ENCODE measurements around the gene SLC9A1.

Gene SLC9A1

GRCh38 chr1:27114546-27114945, 40.4 kb downstream of the SLC9A1 start:
- no peak for ATAC-seq

GRCh38 chr1:27113861-27114260, 41.1 kb downstream of the SLC9A1 start:
- no peak for ATAC-seq
- TF ChIP-seq TCF4 (CRISPR knock-in tag; IDR thresholded peaks at IDR 0.05; ENCODE audit: borderline replicate concordance) (no peak), ZFP30 (CRISPR knock-in tag; IDR thresholded peaks at IDR 0.05) (no peak), RARB (CRISPR knock-in tag; IDR thresholded peaks at IDR 0.05) (no peak), PPARA (CRISPR knock-in tag; IDR thresholded peaks at IDR 0.05; ENCODE audit: borderline replicate concordance) (no peak), CSDC2 (CRISPR knock-in tag; IDR thresholded peaks at IDR 0.05) (no peak), ARNTL (CRISPR knock-in tag; IDR thresholded peaks at IDR 0.05; ENCODE audit: borderline replicate concordance, low read depth) (no peak), ZNF8 (CRISPR knock-in tag; IDR thresholded peaks at IDR 0.05) (no peak), TSHZ2 (CRISPR knock-in tag; IDR thresholded peaks at IDR 0.05) (no peak), ZC3H10 (CRISPR knock-in tag; IDR thresholded peaks at IDR 0.05) (no peak), ZNF565 (CRISPR knock-in tag; conservative IDR thresholded peaks at IDR 0.05; ENCODE audit: low read depth) (no peak), ESRRG (CRISPR knock-in tag; IDR thresholded peaks at IDR 0.05) (no peak)

More at GRCh38 chr1:27114546-27114945, 40.4 kb downstream of the SLC9A1 start:
- TF ChIP-seq ZNF8 (CRISPR knock-in tag; IDR thresholded peaks at IDR 0.05) (no peak), POU6F1 (CRISPR knock-in tag; IDR thresholded peaks at IDR 0.05; ENCODE audit: borderline replicate concordance, low read depth) (no peak), BACH2 (CRISPR knock-in tag; IDR thresholded peaks at IDR 0.05; ENCODE audit: borderline replicate concordance) (no peak), CSRNP3 (CRISPR knock-in tag; IDR thresholded peaks at IDR 0.05) (no peak), GLIS3 (CRISPR knock-in tag; IDR thresholded peaks at IDR 0.05) (no peak), ISL1 (CRISPR knock-in tag; IDR thresholded peaks at IDR 0.05) (no peak), ESRRG (CRISPR knock-in tag; IDR thresholded peaks at IDR 0.05) (no peak), TOX (CRISPR knock-in tag; IDR thresholded peaks at IDR 0.05; ENCODE audit: borderline replicate concordance) (no peak)

GRCh38 chr1:27111626-27112573, 43.0 kb downstream of the SLC9A1 start:
- ATAC-seq = peak; percentile 99
- TF ChIP-seq TSHZ2 (CRISPR knock-in tag; IDR thresholded peaks at IDR 0.05) (no peak), ISL1 (CRISPR knock-in tag; IDR thresholded peaks at IDR 0.05) (peak; percentile 23; the same call in 1 of the 2 replicates)

Data from SK-N-SH treated with all-trans-retinoic acid at 6 μM for 48 hours (cell line).